ENCODE data around the gene ANKRD11. TPM values are rescaled to one million over a fixed set of nuclear protein-coding genes. Genes with fewer than 3 reads are reported as not detected.

ANKRD11 gene
- total and polyA plus RNA-seq, 8 donors: 43.9 to 74.0 (median 46.2) TPM

- DNase-seq (peak in 1 of 6 donors; percentile 42), FAIRE-seq (no peak), ATAC-seq (no peak)
- TF ChIP-seq CTCF (IDR thresholded peaks at IDR 0.05): no peak
- Histone ChIP-seq H3K9me3 (no peaks in the 10 kb centered on the region), H3K27me3 (no peaks in the 10 kb centered on the region), H3K36me3 (peaks cover 7 to 63% (median 19%) of the 10 kb centered on the region in 3 donors), H3K27ac (no peak overlapping the region), H3K4me1 (no peaks in the 10 kb centered on the region), H3K4me3 (no peak overlapping the region)
- WGBS, 2 donors: 97% methylated on average over 28 of the region's 28 CpGs
- intact Hi-C loops (cut with DNase I): loop anchor here in 1 of 3 donors (5.0 kb wide), 1 partner anchor 344 kb away; no protein-coding TSS in a partner anchor
Measured at GRCh38 chr16:89281189-89281577, 209.2 kb downstream of the ANKRD11 start.

- no peaks in the 10 kb centered on the region for H3K27me3 ChIP-seq
- H3K4me3 ChIP-seq: no peak overlapping the region
- WGBS, 2 donors: 93 to 94% methylated on average over 44 of the region's 44 CpGs
- intact Hi-C loops (cut with DNase I): loop anchor here in 1 of 3 donors (5.0 kb wide), 1 partner anchor 343 kb away; no protein-coding TSS in a partner anchor
- DNase-seq (peak in 1 of 6 donors; percentile 77), FAIRE-seq (no peak), ATAC-seq (no peak)
- peaks cover 7 to 62% (median 14%) of the 10 kb centered on the region in 3 donors for H3K36me3 ChIP-seq
- TF ChIP-seq CTCF (IDR thresholded peaks at IDR 0.05): no peak
- no peaks in the 10 kb centered on the region for H3K4me1 ChIP-seq
- H3K27ac ChIP-seq: no peak overlapping the region
- no peaks in the 10 kb centered on the region for H3K9me3 ChIP-seq
Measured at GRCh38 chr16:89280546-89281188, 209.7 kb downstream of the ANKRD11 start.

- WGBS, 2 donors: 95 to 97% methylated on average over 62 to 65 of the region's 65 CpGs
- no peak for TF ChIP-seq CTCF (IDR thresholded peaks at IDR 0.05)
- peaks cover 3 to 59% (median 12%) of the 10 kb centered on the region in 3 donors for H3K36me3 ChIP-seq
- H3K4me3 ChIP-seq: no peak overlapping the region
- DNase-seq (peak in 2 of 6 donors; percentile 25 to 68), FAIRE-seq (no peak), ATAC-seq (peak in 1 of 4 donors; percentile 6)
- H3K4me1 ChIP-seq: no peaks in the 10 kb centered on the region
- H3K27ac ChIP-seq: no peak overlapping the region
- no peaks in the 10 kb centered on the region for H3K9me3 ChIP-seq
- no peaks in the 10 kb centered on the region for H3K27me3 ChIP-seq
- intact Hi-C loops (cut with DNase I): loop anchor here in 1 of 3 donors (5.0 kb wide), 1 partner anchor 343 kb away; no protein-coding TSS in a partner anchor
Measured at GRCh38 chr16:89279666-89280481, 210.5 kb downstream of the ANKRD11 start.

GRCh38 chr16:89278441-89279240 is 211.7 kb downstream of the ANKRD11 start:
- H3K27me3 ChIP-seq: no peaks in the 10 kb centered on the region
- peak in 1 of 6 donors; percentile 76 for DNase-seq
- H3K27ac ChIP-seq: no peak overlapping the region
- no peak for FAIRE-seq
- no peak for TF ChIP-seq CTCF (IDR thresholded peaks at IDR 0.05)
- no peak overlapping the region for H3K4me3 ChIP-seq
- intact Hi-C loops (cut with DNase I): no loop called here
- peaks cover 0 to 62% (median 6%) of the 10 kb centered on the region in 3 donors for H3K36me3 ChIP-seq
- no peaks in the 10 kb centered on the region for H3K4me1 ChIP-seq
- H3K9me3 ChIP-seq: no peaks in the 10 kb centered on the region
- no peak for ATAC-seq
- WGBS, 2 donors: 92% methylated on average over 36 of the region's 36 CpGs

All from pancreas (tissue), 10 donors.